AG20443 (cell line): ENCODE measurements around the gene CHIA.

Experiments used
- DNase-seq: peaks from one replicate; pipeline ENCODE4 v3.0.0; 2012; ENCODE audit warnings: low spot score, mixed read lengths

The CHIA gene

DNA sequence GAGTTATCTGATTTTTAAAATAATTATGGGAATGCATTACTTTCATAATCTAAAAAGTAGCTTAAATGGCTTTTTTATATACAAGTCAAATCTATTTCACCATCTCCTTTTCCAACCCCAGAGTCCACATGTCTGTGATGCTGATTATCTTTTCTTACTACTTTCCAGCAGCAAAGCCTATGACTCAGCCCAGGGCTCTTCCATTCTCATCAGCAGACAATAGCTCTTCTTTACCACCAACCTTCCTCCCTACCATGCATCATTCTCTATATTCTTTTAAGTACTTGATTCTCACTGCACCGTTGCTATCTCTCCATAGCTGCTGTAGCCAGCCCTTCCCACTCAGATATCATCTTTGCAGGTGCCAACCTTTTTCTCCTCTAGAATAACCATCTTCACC is 75.6 kb downstream of the CHIA start:
- DNase-seq, result no peak

GRCh38 chr1:111369177-111369576 is 78.5 kb downstream of the CHIA start:
- no peak for DNase-seq

GRCh38 chr1:111369645-111370044 is 79.0 kb downstream of the CHIA start:
- no peak for DNase-seq
